ENCODE results near the gene NUCB1.
A peak's percentile ranks its signal among the peaks of the same experiment; 100 is the strongest.

Gene NUCB1

DNA sequence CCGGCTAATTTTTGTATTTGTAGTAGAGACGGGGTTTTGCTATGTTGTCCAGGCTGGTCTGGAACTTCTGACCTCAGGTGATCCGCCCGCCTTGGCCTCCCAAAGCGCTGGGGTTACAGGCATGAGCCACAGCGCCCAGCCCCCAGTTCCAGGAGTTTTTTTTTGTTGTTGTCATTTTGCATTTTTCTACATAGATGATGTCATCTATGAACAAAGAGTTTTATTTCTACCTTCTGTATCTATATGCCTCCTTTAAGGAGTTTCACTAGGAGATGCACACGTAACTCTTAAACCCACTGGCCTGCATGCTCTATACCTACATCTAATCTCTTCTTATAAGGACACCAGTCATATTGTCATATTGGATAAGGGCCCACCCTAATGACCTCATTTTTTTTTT lies 38.1 kb downstream of the NUCB1 start:
- DNase-seq = no peak

DNA sequence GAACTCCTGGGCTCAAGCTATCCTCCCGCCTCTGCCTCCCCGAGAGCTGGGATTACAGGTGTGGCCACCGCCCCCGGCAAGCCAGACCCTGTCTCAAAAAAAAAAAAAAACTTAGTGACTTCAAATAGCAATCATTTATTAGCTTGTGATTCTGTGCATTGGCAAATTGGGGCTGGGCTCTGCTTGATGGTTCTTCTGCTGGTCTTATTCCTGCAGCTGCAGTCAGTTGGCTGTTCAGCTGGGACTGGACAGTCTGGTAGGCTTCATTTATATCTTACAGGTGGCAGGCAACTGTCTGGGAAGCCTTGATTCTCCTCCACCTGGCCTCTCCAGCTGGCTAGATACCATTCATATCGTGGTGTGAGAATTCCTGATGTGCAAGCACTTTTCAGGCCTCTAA lies 40.8 kb downstream of the NUCB1 start:
- DNase-seq = no peak

DNA sequence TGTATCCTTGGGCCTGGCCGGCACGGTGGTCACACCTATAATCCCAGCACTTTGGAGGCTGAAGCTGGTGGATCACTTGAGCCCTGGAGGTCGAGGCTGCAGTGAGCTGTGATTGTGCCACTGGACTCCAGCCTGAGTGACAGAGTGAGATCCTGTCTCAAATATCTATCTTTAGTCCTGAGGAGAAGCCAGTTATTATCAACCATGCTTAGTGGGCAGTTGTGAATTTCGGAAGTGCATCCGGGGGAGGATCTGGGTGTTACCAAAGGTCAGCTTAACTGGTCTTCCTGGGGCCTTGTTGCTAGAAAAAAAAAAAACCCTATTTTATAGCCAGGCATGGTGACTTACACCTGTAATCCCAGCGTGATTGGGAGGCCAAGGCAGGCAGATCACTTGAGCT lies 43.0 kb downstream of the NUCB1 start:
- no peak for DNase-seq

DNA sequence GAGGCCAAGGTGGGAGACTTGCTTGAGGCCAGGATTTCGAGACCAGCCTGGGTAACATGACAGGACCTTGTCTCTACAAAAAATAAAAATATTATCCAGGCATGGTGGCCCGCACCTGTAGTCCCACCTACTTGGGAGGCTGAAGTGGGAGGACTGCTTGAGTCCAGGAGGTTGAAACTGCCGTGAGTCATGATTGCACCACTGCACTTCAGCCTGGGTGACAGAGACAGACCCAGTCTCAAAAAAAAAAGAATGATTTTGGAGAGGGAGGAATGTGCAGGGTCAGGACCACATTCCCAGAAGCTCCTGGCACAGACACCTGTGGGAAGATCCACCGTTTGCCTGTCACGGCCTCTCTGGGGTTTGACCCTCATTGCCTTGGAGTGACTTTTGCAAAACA lies 45.3 kb downstream of the NUCB1 start:
- DNase-seq = no peak

DNA sequence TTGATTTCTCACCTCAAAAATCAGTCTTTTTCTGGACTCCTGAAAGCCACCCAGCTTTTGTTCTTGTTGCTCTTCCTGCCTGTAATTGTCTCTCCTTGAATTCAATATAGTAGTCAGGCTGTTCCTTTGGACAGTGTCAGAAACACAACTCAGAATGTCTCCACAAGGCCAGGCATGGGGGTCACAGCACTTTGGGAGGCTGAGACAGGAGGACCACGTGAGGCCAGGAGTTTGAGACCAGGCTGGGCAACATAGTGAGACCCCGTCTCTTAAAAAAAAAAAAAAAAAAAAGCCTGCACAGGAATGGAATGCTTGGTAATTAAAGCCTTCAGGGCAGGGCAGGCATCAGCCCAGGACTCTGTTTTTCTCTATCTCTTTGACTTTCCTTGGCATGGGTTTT lies 45.7 kb downstream of the NUCB1 start:
- DNase-seq = no peak

DNA sequence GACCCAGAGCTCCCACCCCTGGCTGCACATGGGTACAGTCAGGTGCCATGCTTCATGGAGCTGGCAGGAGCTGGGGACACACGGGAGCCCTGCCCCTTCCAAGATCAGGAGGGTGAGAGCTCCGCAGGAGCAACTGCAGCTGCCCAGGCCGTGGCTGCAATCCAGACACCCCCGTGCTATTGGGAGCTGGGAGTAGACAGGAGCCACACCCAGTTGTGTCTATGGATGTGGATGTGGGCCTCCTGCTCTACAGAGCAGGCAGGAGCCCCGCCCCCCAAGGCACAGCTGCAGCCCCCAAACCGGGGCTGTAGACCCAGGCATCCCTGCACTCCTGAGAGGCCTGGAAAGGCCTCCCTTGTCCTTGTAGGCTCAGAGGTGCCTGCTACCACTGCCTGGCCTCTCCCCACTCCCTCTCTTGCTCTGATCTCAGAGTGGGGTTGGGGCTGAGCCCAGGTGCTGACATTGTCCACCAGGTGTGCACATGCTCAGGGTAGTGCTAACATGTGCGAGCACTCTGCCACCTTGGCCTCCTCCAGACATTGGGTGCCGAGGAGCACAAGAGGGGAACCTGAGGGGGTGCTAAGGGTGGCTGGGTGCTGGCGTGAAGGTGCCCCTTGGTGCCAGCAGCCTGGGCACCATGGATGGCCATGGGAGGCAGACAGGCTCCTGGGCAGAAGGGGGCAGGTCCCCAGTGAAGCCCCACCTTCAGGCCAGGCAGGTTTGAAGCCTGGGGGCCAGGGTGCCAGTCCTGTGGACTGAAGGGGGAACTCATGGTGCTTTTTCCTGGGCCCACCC lies 46.5 kb downstream of the NUCB1 start:
- no peak for DNase-seq

DNA sequence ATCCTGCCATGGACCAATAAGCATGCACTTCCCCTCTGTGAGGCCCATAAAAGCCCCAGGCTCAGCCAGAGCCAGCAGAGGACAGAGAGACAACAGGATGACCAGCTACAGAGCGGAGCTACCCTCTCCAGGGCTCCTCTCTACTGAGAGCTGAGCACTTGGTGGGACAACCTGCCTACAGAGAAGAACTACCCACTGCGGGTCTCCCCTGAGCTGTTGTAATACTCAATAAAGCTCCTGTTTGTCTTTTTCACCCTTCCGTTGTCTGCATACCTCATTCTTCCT lies 47.1 kb downstream of the NUCB1 start:
- no peak for DNase-seq

DNA sequence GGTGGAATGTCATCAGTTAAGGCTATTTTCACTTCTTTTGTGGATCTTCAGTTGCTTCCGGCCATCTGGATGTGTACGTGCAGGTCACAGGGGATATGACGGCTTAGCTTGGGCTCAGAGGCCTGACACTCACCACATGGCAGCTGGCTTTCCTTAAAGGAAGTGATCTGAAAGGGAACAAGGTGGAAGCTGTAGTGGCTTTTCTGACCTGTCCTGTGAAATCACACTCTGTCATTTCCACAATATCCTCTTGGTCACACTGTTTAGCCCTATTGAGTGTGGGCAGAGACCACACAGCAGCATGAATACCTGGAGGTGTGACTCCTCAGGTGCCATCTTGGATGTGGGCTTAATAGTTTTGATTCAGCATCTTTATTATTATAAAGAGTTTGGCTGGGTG lies 50.0 kb downstream of the NUCB1 start:
- DNase-seq = no peak

DNA sequence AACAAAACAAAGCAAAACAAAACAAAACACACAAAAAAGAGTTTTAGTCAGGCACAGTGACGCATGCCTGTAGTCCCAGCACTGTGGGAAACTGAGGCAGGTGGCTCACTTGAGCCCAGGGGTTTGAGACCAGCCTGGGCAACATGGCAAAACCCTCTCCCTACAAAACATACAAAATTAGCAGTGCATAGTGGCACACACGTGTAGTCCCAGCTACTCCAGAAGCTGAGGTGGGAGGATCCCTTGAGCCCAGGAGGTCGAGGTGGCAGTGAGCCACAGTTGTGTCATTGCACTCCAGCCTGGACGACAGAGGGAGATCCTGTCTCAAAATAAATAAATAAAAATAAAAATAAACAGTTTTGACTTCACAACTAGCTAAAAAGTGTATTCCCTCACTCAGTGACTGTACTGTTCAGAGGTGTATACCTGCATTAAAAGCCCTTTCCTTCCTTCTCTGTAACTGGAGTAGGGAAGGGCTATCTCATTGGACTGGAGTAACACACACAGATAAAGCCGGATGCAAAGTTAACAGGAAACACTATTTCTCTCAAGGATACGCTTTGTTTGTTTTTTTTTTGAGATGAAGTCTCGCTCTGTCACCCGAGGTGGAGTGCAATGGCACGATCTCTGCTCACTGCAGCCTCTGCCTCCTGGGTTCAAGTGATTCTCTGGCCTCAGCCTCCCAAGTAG lies 50.9 kb downstream of the NUCB1 start:
- DNase-seq = no peak

DNA sequence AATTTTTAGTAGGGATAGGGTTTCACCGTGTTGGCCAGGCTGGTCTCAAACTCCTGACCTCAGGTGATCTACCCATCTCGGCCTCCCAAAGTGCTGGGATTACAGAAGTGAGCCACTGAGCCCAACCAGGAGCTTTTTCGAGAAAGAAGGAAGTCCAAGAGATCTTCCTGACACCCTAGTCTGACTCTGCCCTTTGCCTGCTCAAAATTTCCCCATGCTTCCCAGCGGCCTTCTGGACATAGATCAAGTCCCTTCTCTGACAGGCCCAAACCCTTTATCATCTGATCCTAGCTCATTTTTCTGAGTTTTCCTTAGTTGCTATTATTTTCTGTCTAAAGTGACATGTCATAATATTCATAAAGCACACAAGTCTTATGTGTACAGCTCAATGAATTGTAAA lies 53.0 kb downstream of the NUCB1 start:
- DNase-seq = no peak

DNA sequence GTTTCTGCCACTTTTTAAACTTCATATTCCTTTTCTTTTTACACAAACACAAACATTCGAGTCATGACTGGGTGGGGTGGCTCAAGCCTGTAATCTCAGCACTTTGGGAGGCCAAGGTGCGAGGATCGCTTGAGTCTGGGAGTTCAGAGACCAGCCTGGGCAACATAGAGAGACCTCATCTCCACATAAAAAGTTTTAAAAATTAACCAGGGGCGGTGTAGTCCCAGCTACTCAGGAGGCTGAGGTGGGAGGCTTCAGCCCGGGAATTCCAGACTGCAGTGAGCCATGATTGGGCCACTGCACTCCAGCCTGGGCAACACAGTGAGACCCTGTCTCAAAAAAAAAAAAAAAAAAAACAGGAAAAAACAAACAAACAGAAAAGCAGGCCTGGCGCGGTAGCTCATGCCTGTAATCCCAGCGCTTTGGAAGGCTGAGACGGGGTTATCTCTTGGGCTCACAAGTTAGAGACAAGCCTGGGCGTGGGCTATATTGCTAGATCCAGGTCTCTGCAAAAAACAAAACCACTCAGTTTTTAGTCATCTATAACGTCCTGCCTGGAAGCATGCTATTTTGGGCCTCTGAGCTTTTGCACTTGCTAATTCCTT lies 54.0 kb downstream of the NUCB1 start:
- DNase-seq = no peak

DNA sequence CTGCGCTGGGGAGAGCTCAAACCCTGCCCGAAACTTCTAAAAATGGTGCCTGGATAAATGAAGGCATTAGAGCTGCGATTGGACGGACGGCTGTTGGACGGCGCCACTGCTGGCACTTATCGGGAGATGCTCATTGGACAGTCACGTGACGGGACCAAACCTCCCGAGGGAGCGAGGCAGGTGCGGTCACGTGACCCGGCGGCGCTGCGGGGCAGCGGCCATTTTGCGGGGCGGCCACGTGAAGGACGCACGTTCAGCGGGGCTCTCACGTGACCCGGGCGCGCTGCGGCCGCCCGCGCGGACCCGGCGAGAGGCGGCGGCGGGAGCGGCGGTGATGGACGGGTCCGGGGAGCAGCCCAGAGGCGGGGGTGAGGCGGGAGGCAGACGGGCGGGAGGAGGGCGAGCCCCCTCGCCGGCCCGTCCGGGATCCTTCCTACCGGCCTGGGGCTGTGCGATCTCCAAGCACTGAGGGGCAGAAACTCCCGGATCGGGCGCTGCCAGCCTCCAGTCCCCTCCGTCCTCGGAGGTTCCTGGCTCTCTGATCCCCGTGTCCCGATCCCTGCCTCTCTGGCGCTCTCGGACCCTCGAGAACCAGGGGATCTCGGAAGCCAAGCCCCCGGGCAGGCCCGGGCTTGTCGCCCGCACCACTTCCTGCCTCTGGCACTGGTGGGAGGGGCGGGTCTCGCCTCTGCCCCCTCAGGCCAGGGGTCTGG lies 54.6 kb downstream of the NUCB1 start, which contains the start of gene BAX:
TSS of gene BAX (plus strand) at position 281 of the 713 bp plus-strand sequence. CDS start at position 335, 54 bp downstream.
- peak; percentile 91 for DNase-seq

DNA sequence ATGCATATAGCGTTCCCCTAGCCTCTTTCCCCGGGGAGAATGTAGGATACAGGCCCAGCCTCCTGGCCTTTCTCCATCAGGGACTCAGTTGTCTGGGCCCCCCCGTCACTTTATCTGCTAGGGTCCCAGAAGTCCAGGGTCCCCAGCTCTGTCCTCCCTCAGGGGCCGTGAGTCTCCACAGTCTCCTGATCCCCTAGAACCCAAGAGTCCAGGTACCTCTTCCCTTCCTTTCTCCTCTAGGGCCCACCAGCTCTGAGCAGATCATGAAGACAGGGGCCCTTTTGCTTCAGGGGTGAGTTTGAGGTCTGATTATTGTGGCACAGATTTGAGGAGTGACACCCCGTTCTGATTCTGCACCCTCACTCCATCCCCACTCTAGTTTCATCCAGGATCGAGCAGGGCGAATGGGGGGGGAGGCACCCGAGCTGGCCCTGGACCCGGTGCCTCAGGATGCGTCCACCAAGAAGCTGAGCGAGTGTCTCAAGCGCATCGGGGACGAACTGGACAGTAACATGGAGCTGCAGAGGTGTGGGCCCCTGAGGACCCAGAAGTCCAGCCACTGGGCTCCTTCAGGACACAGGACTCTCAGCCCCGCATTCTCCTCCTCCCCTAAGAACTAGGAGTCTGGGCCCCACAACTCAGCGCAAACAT lies 55.3 kb downstream of the NUCB1 start:
- DNase-seq = no peak

DNA sequence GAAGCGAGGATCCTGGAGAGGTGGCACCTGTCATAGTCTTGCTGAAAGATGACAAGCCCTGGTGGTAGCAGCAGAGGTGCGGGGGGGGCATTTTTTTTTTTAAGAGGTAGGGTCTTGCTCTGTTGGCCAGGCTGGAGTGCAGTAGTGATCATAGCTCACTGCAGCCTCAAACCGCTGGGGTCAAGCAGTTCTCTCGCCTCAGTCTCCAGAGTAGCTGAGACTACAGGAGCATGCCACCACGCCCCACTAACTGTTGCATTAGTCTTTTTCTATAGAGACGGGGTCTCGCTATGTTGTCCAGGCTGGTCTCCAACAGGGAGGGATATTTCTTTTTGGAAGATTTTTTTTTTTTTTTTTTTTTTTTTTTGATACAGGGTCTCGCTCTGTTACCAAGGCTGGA lies 57.9 kb downstream of the NUCB1 start:
- DNase-seq = no peak

DNA sequence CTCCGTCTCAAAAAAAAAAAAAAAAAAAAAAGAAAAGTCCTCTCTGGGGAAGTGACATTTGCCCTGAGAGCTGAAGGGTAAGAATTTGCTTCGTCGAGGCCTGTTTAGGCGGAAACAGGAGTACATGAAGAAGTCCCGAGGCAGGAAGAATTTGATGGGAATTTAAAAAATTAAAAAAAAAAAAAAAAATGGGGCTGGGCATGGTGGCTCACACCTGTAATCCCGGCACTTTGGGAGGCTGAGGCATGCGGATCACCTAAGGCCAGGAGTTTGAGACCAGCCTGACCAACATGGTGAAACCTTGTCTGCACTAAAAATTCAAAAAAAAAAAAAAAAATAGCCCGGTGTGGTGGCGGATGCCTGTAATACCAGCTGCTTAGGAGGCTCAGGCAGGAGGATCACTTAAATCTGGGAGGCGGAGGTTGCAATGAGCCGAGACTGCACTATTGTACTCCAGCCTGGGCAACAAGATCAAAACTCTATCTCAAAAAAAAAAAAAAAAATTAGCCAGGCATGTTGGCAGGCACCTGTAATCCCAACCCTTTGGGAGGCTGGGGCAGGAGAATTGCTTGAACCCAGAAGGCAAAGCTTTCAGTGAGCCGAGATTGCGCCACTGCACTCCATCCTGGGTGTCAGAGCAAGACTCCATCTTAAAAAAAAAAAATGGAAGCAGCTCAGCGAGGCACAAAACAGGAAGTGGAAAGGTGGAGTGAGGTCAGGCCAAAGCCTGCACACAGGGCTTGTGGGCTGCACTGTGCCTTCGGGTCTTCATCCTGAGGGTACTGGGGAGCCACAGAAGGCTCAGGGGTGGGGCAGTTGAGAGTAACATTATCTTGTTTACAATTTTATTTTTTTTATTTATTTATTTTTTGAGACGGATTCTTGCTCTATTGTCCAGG lies 59.5 kb downstream of the NUCB1 start:
- DNase-seq = no peak

DNA sequence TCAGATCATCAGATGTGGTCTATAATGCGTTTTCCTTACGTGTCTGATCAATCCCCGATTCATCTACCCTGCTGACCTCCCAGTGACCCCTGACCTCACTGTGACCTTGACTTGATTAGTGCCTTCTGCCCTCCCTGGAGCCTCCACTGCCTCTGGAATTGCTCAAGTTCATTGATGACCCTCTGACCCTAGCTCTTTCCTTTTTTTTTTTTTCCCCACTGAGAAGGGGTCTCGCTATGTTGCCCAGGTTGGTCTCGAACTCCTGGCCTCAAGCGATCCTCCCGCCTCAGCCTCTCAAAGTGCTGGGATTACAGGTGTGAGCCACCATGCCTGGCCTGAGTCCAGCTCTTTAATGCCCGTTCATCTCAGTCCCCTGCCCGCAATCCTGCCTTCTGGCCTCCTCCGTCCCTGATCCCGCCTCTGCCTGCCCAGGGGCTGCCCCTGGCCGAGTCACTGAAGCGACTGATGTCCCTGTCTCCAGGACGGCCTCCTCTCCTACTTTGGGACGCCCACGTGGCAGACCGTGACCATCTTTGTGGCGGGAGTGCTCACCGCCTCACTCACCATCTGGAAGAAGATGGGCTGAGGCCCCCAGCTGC lies 61.0 kb downstream of the NUCB1 start:
- no peak for DNase-seq

DNA sequence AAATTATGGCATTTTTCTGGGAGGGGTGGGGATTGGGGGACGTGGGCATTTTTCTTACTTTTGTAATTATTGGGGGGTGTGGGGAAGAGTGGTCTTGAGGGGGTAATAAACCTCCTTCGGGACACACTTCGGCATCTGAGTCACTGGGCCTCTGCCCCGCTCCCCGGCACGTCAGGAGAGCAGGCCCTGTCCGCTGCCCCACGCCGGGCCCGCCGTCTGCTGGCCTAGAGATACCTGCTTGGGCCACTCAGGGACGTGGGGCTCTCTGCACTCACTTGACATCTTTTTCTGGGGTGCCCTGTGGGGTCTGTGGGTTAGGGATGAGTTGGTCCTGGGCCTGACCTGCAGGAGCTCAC lies 61.5 kb downstream of the NUCB1 start:
- no peak for DNase-seq

DNA sequence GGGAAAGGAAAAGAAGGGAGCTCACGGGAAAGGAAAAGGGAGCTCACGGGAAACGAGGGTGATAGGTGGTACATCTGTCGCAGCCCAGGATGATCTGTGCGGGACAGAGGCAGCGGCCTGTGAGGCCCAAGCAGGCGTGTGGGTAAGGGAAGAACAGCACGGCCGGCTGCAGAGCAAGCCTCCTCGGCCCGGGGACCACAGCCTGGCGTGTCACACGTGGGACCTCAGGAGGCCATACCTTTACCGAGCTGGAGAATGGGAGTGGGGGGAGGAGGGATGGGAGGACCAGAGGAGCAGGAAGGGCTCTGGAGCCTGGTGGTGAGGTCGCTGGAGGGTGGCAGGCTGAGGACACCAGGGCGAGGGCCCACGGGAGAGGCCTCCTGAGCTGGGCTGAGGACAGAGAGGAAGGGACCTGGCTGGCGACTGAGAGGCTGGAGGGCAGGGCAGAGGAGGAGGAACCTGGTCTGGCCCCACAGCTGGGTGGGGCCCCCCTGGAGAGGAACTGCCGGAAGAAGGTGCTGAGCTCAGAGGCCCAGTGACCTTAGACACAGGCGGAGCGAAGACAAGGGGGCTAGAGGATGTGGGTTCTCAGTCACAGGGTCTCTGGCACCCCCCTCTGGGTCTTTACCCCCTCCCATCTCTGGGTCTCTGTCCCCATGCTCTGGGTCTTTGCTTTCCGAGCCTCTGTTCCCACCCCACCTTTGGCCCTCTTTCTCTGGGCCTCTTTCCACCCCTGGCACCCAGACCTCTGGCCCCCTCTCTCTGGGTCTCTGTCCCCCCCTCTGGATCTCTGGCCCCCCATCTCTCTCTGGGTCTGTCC lies 62.1 kb downstream of the NUCB1 start:
- DNase-seq = no peak

DNA sequence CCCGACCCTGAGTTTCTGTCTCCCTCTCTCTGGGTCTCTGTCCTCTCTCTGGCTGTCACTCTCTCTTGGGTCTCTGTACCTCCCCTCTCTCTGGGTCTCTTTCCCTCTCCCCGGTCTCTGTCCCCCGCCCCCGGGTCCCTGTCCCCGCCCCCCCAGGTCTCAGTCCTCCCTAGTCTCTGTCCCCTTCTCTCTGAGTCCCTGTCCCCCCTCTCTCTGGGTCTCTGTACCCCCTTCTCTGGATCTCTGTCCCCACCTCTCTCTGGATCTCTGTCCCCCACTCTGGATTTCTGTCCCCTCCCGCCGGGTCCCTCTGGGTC lies 62.7 kb downstream of the NUCB1 start:
- no peak for DNase-seq

DNA sequence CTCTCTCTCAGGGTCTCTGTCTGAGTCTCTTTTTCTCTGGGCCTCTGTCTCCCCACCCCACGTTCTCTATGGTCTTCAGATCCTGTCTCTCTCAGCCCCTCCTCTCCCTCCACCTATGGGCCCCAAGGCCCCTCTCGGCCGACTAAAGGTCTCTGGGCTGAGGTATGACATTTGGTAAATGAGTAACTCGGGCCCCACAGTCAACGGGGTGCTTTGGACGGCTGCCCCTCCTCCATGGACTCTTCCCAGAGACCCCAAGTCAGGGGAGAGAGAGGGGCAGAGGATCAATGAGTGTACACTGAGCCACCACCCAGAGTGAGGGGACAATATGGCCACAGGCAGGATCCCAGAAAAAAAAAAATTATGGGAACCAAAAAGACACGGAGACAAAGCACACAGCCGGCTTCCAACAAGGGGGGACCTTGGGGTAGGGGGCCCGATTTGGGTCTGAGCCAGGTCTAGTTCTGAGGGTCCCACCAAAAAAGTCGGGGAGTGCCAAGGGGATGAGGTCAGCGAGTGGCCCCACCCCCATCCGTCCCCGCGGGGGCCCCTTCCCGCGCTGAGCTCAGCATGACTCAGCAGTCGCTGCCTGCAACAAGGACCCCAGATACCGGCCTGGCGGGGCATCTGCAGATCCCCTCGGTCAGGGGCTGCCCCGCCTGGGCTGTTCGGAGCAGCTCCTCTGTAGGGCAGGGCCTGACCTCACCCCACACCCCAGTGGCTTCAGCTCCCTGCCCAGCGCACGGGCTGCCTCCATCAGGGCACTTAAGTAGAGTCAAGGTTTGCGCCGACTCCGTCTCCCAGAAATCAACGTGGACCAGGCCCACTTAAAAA lies 63.5 kb downstream of the NUCB1 start:
- no peak for DNase-seq
